SH-SY5Y (cell line): Measurements from ENCODE around the gene UNC13A.

Source experiments
- GATA2 ChIP-seq: IDR thresholded peaks from 2 replicates; pipeline ENCODE4 v1.6.1; 2011; ENCODE audit warnings: mild to moderate bottlenecking, low read depth, low read length
- GATA3 ChIP-seq: IDR thresholded peaks from 2 replicates; pipeline ENCODE4 v1.6.1; 2011; ENCODE audit warnings: low read depth, mild to moderate bottlenecking, low read length, moderate library complexity

- TF ChIP-seq GATA3 (no peak), GATA2 (no peak)
These were observed 15.8 kb upstream of the UNC13A start for GRCh38 chr19:17703824-17704463.
